Neuronal stem cell (in vitro differentiated cells): ENCODE data around the gene AGXT2.

Experiments used
- DNase-seq: peaks from one replicate; pipeline ENCODE4 v3.0.0-alpha.2; 2013; ENCODE audit warnings: low spot score
- H2AFZ ChIP-seq: one replicate; pipeline ENCODE4 v1.6.1; 2013; ENCODE audit warnings: mild to moderate bottlenecking, low read length, inconsistent platforms
- H2AK5ac ChIP-seq: 2 replicates; pipeline ENCODE4 v1.6.1; 2013; ENCODE audit warnings: low read depth, mild to moderate bottlenecking, inconsistent platforms, low read length, moderate library complexity, mixed read lengths
- H2BK120ac ChIP-seq: 2 replicates; pipeline ENCODE4 v1.6.1; 2013; ENCODE audit warnings: low read depth, mild to moderate bottlenecking, inconsistent platforms, low read length, moderate library complexity, mixed read lengths
- H2BK12ac ChIP-seq: one replicate; pipeline ENCODE4 v1.6.1; 2013; ENCODE audit warnings: low read length, inconsistent platforms
- H2BK15ac ChIP-seq: 2 replicates; pipeline ENCODE4 v1.6.1; 2013; ENCODE audit warnings: mild to moderate bottlenecking, low read length, inconsistent platforms, mixed read lengths
- H2BK5ac ChIP-seq: one replicate; pipeline ENCODE4 v1.6.1; 2013; ENCODE audit warnings: inconsistent platforms, mild to moderate bottlenecking, low read length, moderate library complexity
- H3K14ac ChIP-seq: one replicate; pipeline ENCODE4 v1.6.1; 2013; ENCODE audit warnings: low read length, inconsistent platforms
- H3K18ac ChIP-seq: 2 replicates; pipeline ENCODE4 v1.6.1; 2013; ENCODE audit warnings: low read length, inconsistent platforms
- H3K23ac ChIP-seq: 2 replicates; pipeline ENCODE4 v1.6.1; 2013; ENCODE audit warnings: low read depth, mild to moderate bottlenecking, mixed read lengths, low read length, inconsistent platforms; ENCODE audit not compliant: poor library complexity
- H3K27ac ChIP-seq: replicated peaks from 3 replicates; pipeline ENCODE4 v1.5.1; 2013; ENCODE audit warnings: low read length, inconsistent platforms
- H3K27me3 ChIP-seq, 3 experiments: 2 replicates each; pipeline ENCODE4 v1.6.1; 2013; ENCODE audit warnings: low read length in 3 of 3, mild to moderate bottlenecking in 2 of 3, inconsistent platforms in 1 of 3, low read depth in 1 of 3, mixed read lengths in 1 of 3, moderate library complexity in 1 of 3; ENCODE audit not compliant: control insufficient read depth in 3 of 3, insufficient read depth in 3 of 3
- H3K36me3 ChIP-seq, 2 donors: replicated peaks in 1 of 2; 2 replicates each; pipeline ENCODE4 v1.6.1; 2013; ENCODE audit warnings: low read length in 2 of 2; ENCODE audit not compliant: control insufficient read depth in 2 of 2, insufficient read depth in 2 of 2
- H3K4ac ChIP-seq: 2 replicates; pipeline ENCODE4 v1.6.1; 2013; ENCODE audit warnings: inconsistent platforms, mild to moderate bottlenecking, low read length, moderate library complexity
- H3K4me1 ChIP-seq, 2 donors: 1 replicate in 1 of 2; 2 replicates in 1 of 2; pipeline ENCODE4 v1.6.1; 2013; ENCODE audit warnings: low read length in 2 of 2, low read depth in 1 of 2; ENCODE audit not compliant: control insufficient read depth in 2 of 2, insufficient read depth in 1 of 2
- H3K4me2 ChIP-seq: one replicate; pipeline ENCODE4 v1.6.1; 2013; ENCODE audit warnings: mild to moderate bottlenecking, low read length, inconsistent platforms; ENCODE audit not compliant: insufficient read depth, poor library complexity, severe bottlenecking
- H3K4me3 ChIP-seq, 2 donors: 2 replicates each; pipeline ENCODE4 v1.5.1; 2013; ENCODE audit warnings: low read length in 2 of 2, mild to moderate bottlenecking in 2 of 2, inconsistent platforms in 1 of 2, moderate library complexity in 1 of 2
- H3K79me1 ChIP-seq: one replicate; pipeline ENCODE4 v1.6.1; 2013; ENCODE audit warnings: low read depth, mild to moderate bottlenecking, inconsistent platforms, low read length, moderate library complexity
- H3K9ac ChIP-seq: one replicate; pipeline ENCODE4 v1.6.1; 2013; ENCODE audit warnings: mild to moderate bottlenecking, low read depth, low read length, inconsistent platforms; ENCODE audit not compliant: poor library complexity
- H3K9me3 ChIP-seq, 2 donors: replicated peaks in 1 of 2; 2 replicates each; pipeline versions ENCODE3 to v1.6.1; 2013; ENCODE audit warnings: low read length in 2 of 2, mild to moderate bottlenecking in 2 of 2, inconsistent platforms in 1 of 2, low read depth in 1 of 2, mixed read lengths in 1 of 2, moderate library complexity in 1 of 2; ENCODE audit not compliant: control insufficient read depth in 2 of 2, insufficient read depth in 1 of 2
- H4K8ac ChIP-seq: one replicate; pipeline ENCODE4 v1.6.1; 2013; ENCODE audit warnings: low read depth, mild to moderate bottlenecking, inconsistent platforms, low read length, moderate library complexity
- H4K91ac ChIP-seq: one replicate; pipeline ENCODE4 v1.6.1; 2013; ENCODE audit warnings: low read length, low read depth, mild to moderate bottlenecking, inconsistent platforms; ENCODE audit not compliant: poor library complexity
- WGBS, 2 donors: extraction: QIAGEN DNeasy Blood & Tissue Kit; methylation state at CpG; one replicate each; pipeline ENCODE4 v1.1.7; 2013; ENCODE audit warnings: missing lambda C conversion rate in 2 of 2, mixed read lengths in 1 of 2; ENCODE audit not compliant: insufficient read length in 2 of 2, insufficient replicate concordance in 1 of 2; ENCODE audit errors: extremely low coverage in 2 of 2; 5-methylcytosine and 5-hydroxymethylcytosine counted together

Gene AGXT2

DNA sequence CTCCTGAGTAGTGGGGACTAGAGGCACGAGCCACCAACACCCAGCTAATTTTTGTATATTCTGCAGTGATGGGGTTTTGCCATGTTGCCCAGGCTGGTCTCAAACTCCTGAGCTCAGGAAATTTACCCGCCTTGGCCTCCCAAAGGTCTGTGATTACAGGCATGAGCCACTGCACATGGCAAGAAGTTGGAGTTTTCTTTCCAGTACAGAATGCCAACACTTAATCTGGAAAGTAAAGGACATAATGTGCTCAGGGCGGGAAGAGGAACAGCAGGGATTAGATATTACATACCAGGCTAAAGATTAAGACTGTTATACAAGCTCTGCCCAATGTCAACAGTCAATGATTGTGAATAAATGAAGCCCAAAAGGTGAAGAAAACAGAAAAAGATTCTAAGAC, 47.2 kb upstream of the AGXT2 start:
- no peaks in the 10 kb centered on the region for H3K36me3 ChIP-seq
- no peak overlapping the region for H2AK5ac ChIP-seq
- H3K9ac ChIP-seq = no peak overlapping the region
- DNase-seq = no peak
- H3K79me1 ChIP-seq = no peaks in the 10 kb centered on the region
- no CpG with 5 or more reads among the region's 3 CpGs for WGBS, 2 donors
- H2AFZ ChIP-seq = no peak overlapping the region
- H3K18ac ChIP-seq = no peak overlapping the region
- no peak overlapping the region for H3K23ac ChIP-seq
- no peaks in the 10 kb centered on the region for H3K4me1 ChIP-seq
- no peak overlapping the region for H2BK5ac ChIP-seq
- no peak overlapping the region for H4K91ac ChIP-seq
- no peaks in the 10 kb centered on the region for H3K27me3 ChIP-seq
- no peak overlapping the region for H3K4me2 ChIP-seq
- no peak overlapping the region for H3K4ac ChIP-seq
- H2BK15ac ChIP-seq = no peak overlapping the region
- H2BK120ac ChIP-seq = no peak overlapping the region
- no peaks in the 10 kb centered on the region for H3K9me3 ChIP-seq
- no peak overlapping the region for H3K14ac ChIP-seq
- no peak overlapping the region for H3K4me3 ChIP-seq
- no peak overlapping the region for H3K27ac ChIP-seq
- no peak overlapping the region for H4K8ac ChIP-seq
- H2BK12ac ChIP-seq = no peak overlapping the region

DNA sequence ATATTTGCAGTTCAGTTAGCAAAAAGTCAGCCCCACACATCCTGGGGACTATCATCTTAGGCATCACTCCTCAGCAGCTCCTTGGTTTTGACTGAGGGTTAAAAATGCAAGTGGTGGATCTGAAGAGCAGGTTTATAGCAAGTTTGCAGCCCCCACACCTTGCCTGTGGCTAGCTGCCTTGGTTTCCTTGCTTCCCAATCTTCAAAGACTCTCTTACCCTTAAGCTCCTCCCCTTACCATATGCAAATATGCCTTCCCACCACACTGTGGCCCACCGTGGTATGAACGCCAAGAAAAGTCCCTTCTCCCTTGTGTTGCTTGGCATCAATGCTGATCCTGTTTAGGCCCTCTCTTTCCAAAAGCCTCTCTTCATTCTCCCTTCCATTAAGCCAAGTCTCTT, 45.0 kb upstream of the AGXT2 start:
- Histone ChIP-seq H3K4me3 (no peak overlapping the region), H3K9me3 (no peaks in the 10 kb centered on the region), H3K79me1 (no peaks in the 10 kb centered on the region), H2AFZ (no peak overlapping the region), H4K91ac (no peak overlapping the region), H3K23ac (no peak overlapping the region), H3K4me1 (peaks cover 0 to 7% of the 10 kb centered on the region in 2 donors), H3K27ac (no peak overlapping the region), H2BK120ac (no peak overlapping the region), H3K4ac (no peak overlapping the region), H4K8ac (no peak overlapping the region), H3K36me3 (no peaks in the 10 kb centered on the region), H2BK15ac (no peak overlapping the region), H3K18ac (no peak overlapping the region), H2BK12ac (no peak overlapping the region), H2BK5ac (no peak overlapping the region), H2AK5ac (no peak overlapping the region), H3K14ac (no peak overlapping the region), H3K27me3 (no peaks in the 10 kb centered on the region), H3K4me2 (no peak overlapping the region), H3K9ac (no peak overlapping the region)
- no CpG with 5 or more reads among the region's 2 CpGs for WGBS, 2 donors
- no peak for DNase-seq

DNA sequence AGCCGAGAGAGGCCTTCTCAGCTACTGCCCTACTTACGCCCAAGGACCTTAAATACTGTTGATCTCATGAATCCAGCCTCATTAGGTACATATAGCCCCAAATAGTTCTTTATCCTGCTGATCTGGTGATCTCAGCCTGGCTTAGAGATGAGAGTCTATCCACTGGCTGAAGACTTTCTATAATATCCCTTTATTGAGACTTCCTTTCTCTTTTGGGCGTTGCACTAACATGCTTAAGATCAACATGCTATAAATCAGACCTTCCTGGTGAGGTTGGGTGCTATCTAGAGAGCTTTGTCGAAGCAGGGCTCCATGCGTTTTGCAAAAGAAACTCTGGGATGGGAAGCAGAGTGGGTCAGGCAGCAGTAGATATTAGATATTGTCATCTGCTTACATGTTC, 44.0 kb upstream of the AGXT2 start:
- no CpG with 5 or more reads among the region's 5 CpGs for WGBS, 2 donors
- no peaks in the 10 kb centered on the region for H3K27me3 ChIP-seq

DNA sequence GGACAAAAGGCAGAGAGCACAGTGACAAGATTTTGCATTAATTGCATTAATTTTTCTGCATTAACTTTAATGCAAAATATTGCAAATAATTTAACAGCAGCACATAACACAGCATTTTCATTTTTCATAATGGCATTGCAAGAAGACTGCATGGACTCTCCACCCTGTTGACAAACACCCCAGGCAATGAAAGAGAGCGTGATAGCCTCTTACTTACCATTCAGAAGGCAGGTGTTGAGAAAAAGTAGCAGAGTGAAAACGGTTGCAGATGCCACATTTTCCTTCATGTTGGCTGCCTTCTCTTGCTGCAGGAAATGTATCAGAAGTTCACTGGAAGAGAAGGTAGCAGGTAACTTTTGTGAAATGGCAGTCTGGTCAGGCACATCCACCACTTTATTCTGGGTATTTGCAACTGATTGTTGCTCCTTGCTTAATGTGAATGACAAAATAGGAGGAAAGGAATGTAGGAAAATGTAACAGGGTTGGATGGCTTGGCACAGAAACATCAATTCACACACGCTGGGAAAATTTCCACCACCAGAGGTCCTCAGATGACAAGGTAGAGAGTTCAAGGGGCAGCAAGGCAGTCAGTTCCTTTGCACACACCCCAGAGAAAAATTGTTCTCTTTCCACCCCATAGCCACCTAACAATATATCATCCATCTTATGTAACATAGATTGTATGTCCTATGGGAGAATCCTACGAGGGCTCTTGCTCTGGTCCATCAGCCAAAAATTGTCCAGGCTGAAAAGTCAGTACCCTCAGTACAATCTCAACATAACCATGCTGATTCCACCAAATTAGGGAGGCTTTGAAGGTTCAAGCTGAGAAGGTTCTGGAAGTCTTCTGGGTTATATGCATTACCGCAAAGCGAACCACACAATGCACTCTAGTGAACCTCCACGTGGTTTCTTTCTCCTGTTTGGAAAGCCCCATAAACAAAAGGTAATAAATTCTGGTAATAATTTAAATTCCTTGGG, 41.9 kb upstream of the AGXT2 start:
- Histone ChIP-seq H2BK12ac (no peak overlapping the region), H3K79me1 (no peaks in the 10 kb centered on the region), H4K91ac (no peak overlapping the region), H3K9me3 (no peaks in the 10 kb centered on the region), H2BK120ac (no peak overlapping the region), H3K14ac (no peak overlapping the region), H3K4me1 (peaks cover 0 to 9% of the 10 kb centered on the region in 2 donors), H2AFZ (no peak overlapping the region), H3K23ac (no peak overlapping the region), H3K4me2 (no peak overlapping the region), H3K9ac (no peak overlapping the region), H2BK15ac (no peak overlapping the region), H3K4me3 (no peak overlapping the region), H4K8ac (no peak overlapping the region), H3K4ac (no peak overlapping the region), H2AK5ac (no peak overlapping the region), H3K27me3 (no peaks in the 10 kb centered on the region), H2BK5ac (no peak overlapping the region), H3K18ac (no peak overlapping the region), H3K36me3 (no peaks in the 10 kb centered on the region), H3K27ac (no peak overlapping the region)
- no CpG with 5 or more reads among the region's 7 CpGs for WGBS, 2 donors
- peak; percentile 51 for DNase-seq

More for the DNA sequence above, 44.0 kb upstream of the AGXT2 start:
- no peak overlapping the region for H3K4me2 ChIP-seq
- no peak overlapping the region for H3K4me3 ChIP-seq
- H3K79me1 ChIP-seq = no peaks in the 10 kb centered on the region
- no peak overlapping the region for H4K91ac ChIP-seq
- no peak overlapping the region for H2BK120ac ChIP-seq
- H2AK5ac ChIP-seq = no peak overlapping the region
- no peak overlapping the region for H3K27ac ChIP-seq
- no peak overlapping the region for H2AFZ ChIP-seq
- H3K9me3 ChIP-seq = no peaks in the 10 kb centered on the region
- H3K4ac ChIP-seq = no peak overlapping the region
- H2BK12ac ChIP-seq = no peak overlapping the region
- H4K8ac ChIP-seq = no peak overlapping the region
- no peak overlapping the region for H3K9ac ChIP-seq
- no peak overlapping the region for H2BK5ac ChIP-seq
- peaks cover 0 to 9% of the 10 kb centered on the region in 2 donors for H3K4me1 ChIP-seq
- no peak overlapping the region for H3K18ac ChIP-seq
- DNase-seq = no peak
- H3K23ac ChIP-seq = no peak overlapping the region
- H3K14ac ChIP-seq = no peak overlapping the region
- H2BK15ac ChIP-seq = no peak overlapping the region
- no peaks in the 10 kb centered on the region for H3K36me3 ChIP-seq
